ENCODE results near the gene ZKSCAN4. TPM values are rescaled to one million over a fixed set of nuclear protein-coding genes. Genes with fewer than 3 reads are reported as not detected.

Gene ZKSCAN4
- total RNA-seq, 1 experiment from 2014 or later, result 6.4 TPM

- DNase-seq (ENCODE audit: low spot score), result peak; percentile 47
- in situ Hi-C loops (cut with HindIII; ENCODE audit: low sequenced_read_pairs), result no loop called here
Observed at GRCh38 chr6:28212510-28213212, 39.4 kb downstream of the ZKSCAN4 start.

- DNase-seq (ENCODE audit: low spot score), result no peak
- in situ Hi-C loops (cut with HindIII; ENCODE audit: low sequenced_read_pairs), result no loop called here
Observed at GRCh38 chr6:28211840-28212509, 40.1 kb downstream of the ZKSCAN4 start.

- in situ Hi-C loops (cut with HindIII; ENCODE audit: low sequenced_read_pairs), result no loop called here
- no peak for DNase-seq (ENCODE audit: low spot score)
Observed at GRCh38 chr6:28209753-28210535, 42.1 kb downstream of the ZKSCAN4 start.

GRCh38 chr6:28208111-28208659 lies 43.9 kb downstream of the ZKSCAN4 start:
- no peak for DNase-seq (ENCODE audit: low spot score)
- in situ Hi-C loops (cut with HindIII; ENCODE audit: low sequenced_read_pairs), result no loop called here

GRCh38 chr6:28207510-28208110 lies 44.5 kb downstream of the ZKSCAN4 start:
- DNase-seq (ENCODE audit: low spot score), result no peak
- in situ Hi-C loops (cut with HindIII; ENCODE audit: low sequenced_read_pairs), result no loop called here

GRCh38 chr6:28206928-28207509 lies 45.0 kb downstream of the ZKSCAN4 start:
- in situ Hi-C loops (cut with HindIII; ENCODE audit: low sequenced_read_pairs), result no loop called here

GRCh38 chr6:28206527-28206926 lies 45.5 kb downstream of the ZKSCAN4 start:
- in situ Hi-C loops (cut with HindIII; ENCODE audit: low sequenced_read_pairs), result no loop called here
- DNase-seq (ENCODE audit: low spot score), result no peak

More at GRCh38 chr6:28206928-28207509, 45.0 kb downstream of the ZKSCAN4 start:
- DNase-seq (ENCODE audit: low spot score), result no peak

- in situ Hi-C loops (cut with HindIII; ENCODE audit: low sequenced_read_pairs), result no loop called here
Observed at GRCh38 chr6:28205879-28206278, 46.2 kb downstream of the ZKSCAN4 start.

GRCh38 chr6:28203201-28203600 lies 48.9 kb downstream of the ZKSCAN4 start:
- no peak for DNase-seq (ENCODE audit: low spot score)
- in situ Hi-C loops (cut with HindIII; ENCODE audit: low sequenced_read_pairs), result no loop called here

More at GRCh38 chr6:28205879-28206278, 46.2 kb downstream of the ZKSCAN4 start:
- no peak for DNase-seq (ENCODE audit: low spot score)

GRCh38 chr6:28200020-28200419 lies 52.0 kb downstream of the ZKSCAN4 start:
- in situ Hi-C loops (cut with HindIII; ENCODE audit: low sequenced_read_pairs), result no loop called here
- no peak for DNase-seq (ENCODE audit: low spot score)

Other genes with a start within 250 kb of the ZKSCAN4 start
- gene ZNF165, start 171.7 kb downstream of the ZKSCAN4 start, total RNA-seq (2014; rRNA removed; shearing (Covaris generic)), result 2.2 and 2.7 TPM in 2 replicates
- gene ZSCAN16, start 127.7 kb downstream of the ZKSCAN4 start, total RNA-seq (2014; rRNA removed; shearing (Covaris generic)), result not detected in 2 replicates
- 9.0 and 11.3 TPM in 2 replicates for gene ZKSCAN8, start 110.4 kb downstream of the ZKSCAN4 start, total RNA-seq (2014; rRNA removed; shearing (Covaris generic))
- 7.3 and 10.1 TPM in 2 replicates for gene ZSCAN9, start 27.0 kb downstream of the ZKSCAN4 start, total RNA-seq (2014; rRNA removed; shearing (Covaris generic))
- gene NKAPL, start 7.0 kb upstream of the ZKSCAN4 start, total RNA-seq (2014; rRNA removed; shearing (Covaris generic)), result not detected in 2 replicates
- 11.1 and 14.3 TPM in 2 replicates for gene ZSCAN26, start 14.9 kb upstream of the ZKSCAN4 start, total RNA-seq (2014; rRNA removed; shearing (Covaris generic))
- 8.2 and 10.8 TPM in 2 replicates for gene PGBD1, start 29.3 kb upstream of the ZKSCAN4 start, total RNA-seq (2014; rRNA removed; shearing (Covaris generic))
- gene ZSCAN31, start 83.9 kb upstream of the ZKSCAN4 start, total RNA-seq (2014; rRNA removed; shearing (Covaris generic)), result 6.8 and 10.6 TPM in 2 replicates
- 3.0 and 5.2 TPM in 2 replicates for gene ZKSCAN3, start 97.7 kb upstream of the ZKSCAN4 start, total RNA-seq (2014; rRNA removed; shearing (Covaris generic))
- gene ZSCAN12, start 147.5 kb upstream of the ZKSCAN4 start, total RNA-seq (2014; rRNA removed; shearing (Covaris generic)), result 5.8 and 7.0 TPM in 2 replicates
- gene ZSCAN23, start 191.2 kb upstream of the ZKSCAN4 start, total RNA-seq (2014; rRNA removed; shearing (Covaris generic)), result 0.25 and 0.81 TPM in 2 replicates